MM.1S (cell line): ENCODE measurements around the gene MAGED2.
A peak's percentile ranks its signal among the peaks of the same experiment; 100 is the strongest.

Source experiments
- DNase-seq: peaks from one replicate; pipeline ENCODE4 v3.0.0-alpha.2; 2015
- H2AFZ ChIP-seq: fragments of 300-600 bp; sonication (generic); 2 replicates; pipeline ENCODE4 v1.6.0; 2016; ENCODE audit warnings: antibody characterized with exemption, low read length
- H3F3A ChIP-seq: fragments of 300-600 bp; sonication (generic); 2 replicates; pipeline ENCODE4 v1.6.1; 2016; ENCODE audit warnings: mild to moderate bottlenecking, antibody characterized with exemption, low read length, moderate library complexity, mixed read lengths; ENCODE audit not compliant: insufficient read depth
- H3K27ac ChIP-seq: fragments of 300-600 bp; sonication (generic); 2 replicates; pipeline ENCODE4 v1.5.1; 2016; ENCODE audit warnings: mild to moderate bottlenecking, low read length
- H3K27me3 ChIP-seq: fragments of 300-600 bp; sonication (generic); replicated peaks from 2 replicates; pipeline ENCODE4 v1.6.0; 2016; ENCODE audit warnings: low read length; ENCODE audit not compliant: insufficient read depth
- H3K36me3 ChIP-seq: fragments of 300-600 bp; sonication (generic); replicated peaks from 2 replicates; pipeline ENCODE4 v1.6.1; 2016; ENCODE audit warnings: mild to moderate bottlenecking, low read length, mixed read lengths; ENCODE audit not compliant: insufficient read depth
- H3K4me1 ChIP-seq: fragments of 300-600 bp; sonication (generic); 2 replicates; pipeline ENCODE4 v1.6.1; 2016; ENCODE audit warnings: low read length, mixed read lengths
- H3K4me2 ChIP-seq: fragments of 300-600 bp; sonication (generic); 2 replicates; pipeline ENCODE4 v1.6.0; 2016; ENCODE audit warnings: low read depth, low read length
- H3K4me3 ChIP-seq: fragments of 300-600 bp; sonication (generic); 2 replicates; pipeline ENCODE4 v1.5.1; 2016; ENCODE audit warnings: low read length, mixed read lengths
- H3K79me2 ChIP-seq: fragments of 300-600 bp; sonication (generic); 2 replicates; pipeline ENCODE4 v1.6.1; 2016; ENCODE audit warnings: mixed run types, low read length, mixed read lengths
- H3K9ac ChIP-seq: fragments of 300-600 bp; sonication (generic); 2 replicates; pipeline ENCODE4 v1.6.1; 2016; ENCODE audit warnings: low read length, mixed read lengths
- H3K9me2 ChIP-seq: fragments of 300-600 bp; sonication (generic); replicated peaks from 2 replicates; pipeline ENCODE4 v1.6.1; 2016; ENCODE audit warnings: mild to moderate bottlenecking, low read length, mixed read lengths; ENCODE audit not compliant: insufficient read depth
- H3K9me3 ChIP-seq: fragments of 300-600 bp; sonication (generic); replicated peaks from 2 replicates; pipeline ENCODE4 v1.6.1; 2016; ENCODE audit warnings: mild to moderate bottlenecking, low read length, mixed read lengths; ENCODE audit not compliant: insufficient read depth
- H4K20me1 ChIP-seq: fragments of 300-600 bp; sonication (generic); 2 replicates; pipeline ENCODE4 v1.6.1; 2016; ENCODE audit warnings: mild to moderate bottlenecking, low read length, moderate library complexity, mixed read lengths; ENCODE audit not compliant: insufficient read depth
- CTCF ChIP-seq: fragments of 300-600 bp; sonication (generic); IDR thresholded peaks from 2 replicates; pipeline ENCODE4 v1.5.1; 2016; ENCODE audit warnings: antibody characterized with exemption, low read length, mixed read lengths
- EZH2 ChIP-seq: fragments of 300-600 bp; sonication (generic); optimal IDR thresholded peaks from 2 replicates; pipeline ENCODE3; 2017; ENCODE audit warnings: low read depth, mild to moderate bottlenecking, antibody characterized with exemption, low read length, mixed read lengths
- EZH2phosphoT487 ChIP-seq: fragments of 300-600 bp; sonication (generic); IDR thresholded peaks from 2 replicates; pipeline ENCODE4 v1.6.1; 2018; ENCODE audit warnings: antibody characterized with exemption, low read length

Gene MAGED2

GRCh38 chrX:54824195-54824594, 16.6 kb downstream of the MAGED2 start:
- no peak for TF ChIP-seq EZH2phosphoT487
- TF ChIP-seq EZH2 = no peak
- no peak for TF ChIP-seq CTCF
- no peaks in the 10 kb centered on the region for H4K20me1 ChIP-seq
- no peak overlapping the region for H3K4me3 ChIP-seq
- H3K9ac ChIP-seq = no peak overlapping the region
- no peak for DNase-seq
- no peaks in the 10 kb centered on the region for H3K9me3 ChIP-seq
- no peaks in the 10 kb centered on the region for H3K9me2 ChIP-seq
- no peaks in the 10 kb centered on the region for H3F3A ChIP-seq
- H3K4me1 ChIP-seq = no peaks in the 10 kb centered on the region
- no peaks in the 10 kb centered on the region for H3K36me3 ChIP-seq
- H3K27ac ChIP-seq = no peak overlapping the region
- no peaks in the 10 kb centered on the region for H3K27me3 ChIP-seq
- H3K4me2 ChIP-seq = no peak overlapping the region
- no peak overlapping the region for H2AFZ ChIP-seq
- H3K79me2 ChIP-seq = no peaks in the 10 kb centered on the region

DNA sequence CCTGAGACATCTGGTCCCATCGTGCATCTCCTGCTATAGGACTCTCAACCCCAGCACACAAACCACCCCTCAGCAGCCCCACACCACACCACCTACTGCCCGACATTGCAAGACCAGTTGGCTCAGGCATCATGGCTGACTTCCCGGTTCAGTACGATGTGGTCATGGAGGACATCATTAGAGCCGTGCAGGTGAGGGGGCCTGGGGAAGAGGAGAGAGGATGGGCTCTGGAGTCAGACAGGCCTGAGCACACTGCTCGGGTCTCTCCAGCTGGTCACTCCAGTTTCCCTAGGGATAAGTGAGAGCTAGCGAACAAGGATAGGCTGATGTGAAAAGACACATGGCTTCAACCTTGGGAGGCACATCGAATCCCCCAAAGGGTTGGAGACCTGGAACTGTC, 17.2 kb downstream of the MAGED2 start:
- Histone ChIP-seq H3K9me2 (no peaks in the 10 kb centered on the region), H3F3A (no peaks in the 10 kb centered on the region), H4K20me1 (no peaks in the 10 kb centered on the region), H3K9me3 (no peaks in the 10 kb centered on the region), H3K27me3 (no peaks in the 10 kb centered on the region), H3K79me2 (no peaks in the 10 kb centered on the region), H3K4me1 (no peaks in the 10 kb centered on the region), H2AFZ (no peak overlapping the region), H3K27ac (no peak overlapping the region), H3K36me3 (no peaks in the 10 kb centered on the region), H3K4me2 (no peak overlapping the region), H3K4me3 (no peak overlapping the region), H3K9ac (no peak overlapping the region)
- no peak for DNase-seq
- TF ChIP-seq EZH2phosphoT487 (no peak), EZH2 (no peak), CTCF (no peak)

DNA sequence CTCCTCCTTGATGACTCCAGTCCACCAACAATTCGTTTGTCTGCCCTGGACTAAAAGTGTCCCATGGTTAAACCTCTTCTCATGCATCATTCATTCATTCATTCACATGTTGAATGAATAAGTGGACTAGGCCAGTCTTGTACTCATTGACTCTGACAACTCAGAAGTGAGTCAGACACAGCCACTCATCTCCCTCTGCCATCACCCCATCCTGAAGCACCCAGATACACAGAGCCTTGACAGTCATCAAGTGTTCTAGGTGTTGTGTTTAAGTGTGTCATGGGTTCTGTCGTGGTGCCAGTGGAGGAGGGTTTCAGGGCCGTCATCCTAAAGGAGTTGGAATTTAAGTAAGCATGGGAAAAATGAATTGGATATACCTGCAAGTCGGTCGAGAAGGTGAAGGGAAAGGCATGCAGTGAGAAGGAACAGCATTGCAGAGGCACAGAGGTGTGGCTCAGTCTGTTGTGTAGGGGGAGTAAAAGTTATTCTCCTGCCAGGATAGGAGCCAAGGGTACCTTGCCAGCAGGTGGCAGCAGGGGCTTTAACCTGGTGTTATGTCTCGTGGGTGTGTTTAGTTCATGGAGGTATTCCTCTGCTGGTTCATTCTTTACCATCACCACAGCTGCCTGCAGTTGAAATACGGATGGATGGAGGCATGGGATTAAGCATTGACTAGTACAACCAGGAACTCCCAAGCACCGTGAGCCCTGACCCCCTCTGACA, 18.3 kb downstream of the MAGED2 start:
- Histone ChIP-seq H3F3A (no peaks in the 10 kb centered on the region), H3K27ac (no peak overlapping the region), H3K27me3 (no peaks in the 10 kb centered on the region), H3K79me2 (no peaks in the 10 kb centered on the region), H3K9me3 (no peaks in the 10 kb centered on the region), H3K9ac (no peak overlapping the region), H3K4me2 (no peak overlapping the region), H3K36me3 (no peaks in the 10 kb centered on the region), H3K4me1 (no peaks in the 10 kb centered on the region), H2AFZ (no peak overlapping the region), H3K9me2 (no peaks in the 10 kb centered on the region), H3K4me3 (no peak overlapping the region), H4K20me1 (no peaks in the 10 kb centered on the region)
- TF ChIP-seq EZH2phosphoT487 = no peak
- peak; percentile 18; the same call in 1 of the 2 replicates for TF ChIP-seq CTCF
- no peak for TF ChIP-seq EZH2
- DNase-seq = peak; percentile 8
